ENCODE data around the gene TLE4.
"Not testable (repeated sequence)": the region's sequence is repeated elsewhere in the genome, so short reads cannot be mapped to it uniquely, and the experiment has no call there.

Gene TLE4
- 31.2 to 147 (median 73.3) reads per million in 9 experiments for total RNA-seq

GRCh38 chr9:79571309-79572031 is at the start of gene TLE4:
Gene TLE4, plus strand, starts transcription at chr9:79571965. Its CDS starts 826 bp downstream, at chr9:79572791.
- peak; percentile 99 for DNase-seq
- Mint-ChIP-seq H3K4me1 (ENCODE audit: low read depth in 2 of 2) (peaks cover 20 to 27% of the 10 kb centered on the region in 2 donors), H3K27ac (no peak within 1 kb of the TSS), H3K36me3 (ENCODE audit: insufficient read depth) (peaks cover 15% of the 10 kb centered on the region), H3K27me3 (peaks cover 0 to 18% of the 10 kb centered on the region in 2 donors), H3K9me3 (no peaks in the 10 kb centered on the region), H3K4me3 (no peak within 1 kb of the TSS)
- ATAC-seq (replicated peaks): peak; percentile 79

DNA sequence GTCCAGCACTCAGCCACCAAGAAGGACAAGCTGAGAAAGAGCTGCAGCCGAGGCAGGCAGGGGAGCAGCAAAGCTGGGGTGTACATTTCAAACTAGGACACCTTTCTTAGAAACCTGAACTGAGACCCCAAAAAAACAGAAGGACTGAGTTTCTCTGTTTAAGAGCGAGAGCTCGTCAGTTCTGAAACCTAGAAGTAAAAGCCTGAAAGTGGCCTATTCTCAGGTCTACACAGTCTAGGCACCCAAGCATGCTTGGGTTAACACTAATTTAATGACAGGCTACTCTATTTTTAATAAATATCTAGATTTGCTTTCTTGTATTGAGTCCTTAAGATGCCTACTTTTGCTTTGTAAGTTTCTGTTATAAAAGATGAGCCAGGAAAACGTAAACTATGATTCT is 49.0 kb upstream of the TLE4 start:
- H3K4me3 Mint-ChIP-seq: no peak overlapping the region
- no peaks in the 10 kb centered on the region for H3K36me3 Mint-ChIP-seq (ENCODE audit: insufficient read depth)
- no peaks in the 10 kb centered on the region for H3K27me3 Mint-ChIP-seq
- DNase-seq (no peak), ATAC-seq (replicated peaks) (no peak)
- no peaks in the 10 kb centered on the region for H3K9me3 Mint-ChIP-seq
- no peaks in the 10 kb centered on the region for H3K4me1 Mint-ChIP-seq (ENCODE audit: low read depth in 2 of 2)
- no peak overlapping the region for H3K27ac Mint-ChIP-seq

DNA sequence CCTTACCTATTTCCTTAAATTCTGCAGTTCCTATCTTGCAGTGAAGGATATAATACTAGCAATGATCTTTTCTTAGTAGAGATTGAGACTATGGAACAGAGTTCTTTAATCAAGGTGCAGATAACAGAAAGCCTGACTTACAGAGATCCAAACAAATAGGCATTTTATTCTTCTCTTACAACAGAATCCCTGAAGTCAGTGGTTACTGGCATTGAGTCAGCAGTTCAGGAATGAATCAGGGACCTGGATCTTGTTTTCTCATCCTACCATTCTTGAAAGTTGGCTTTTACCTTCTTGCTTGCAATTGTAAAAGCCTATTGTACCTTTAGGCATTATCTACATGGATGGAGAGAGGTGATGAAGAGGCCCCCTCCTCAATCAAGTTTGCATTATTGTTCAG is 47.5 kb upstream of the TLE4 start:
- H3K36me3 Mint-ChIP-seq (ENCODE audit: insufficient read depth): no peaks in the 10 kb centered on the region
- no peak overlapping the region for H3K4me3 Mint-ChIP-seq
- H3K9me3 Mint-ChIP-seq: no peaks in the 10 kb centered on the region
- ATAC-seq (replicated peaks) (no peak), DNase-seq (no peak)
- H3K27me3 Mint-ChIP-seq: no peaks in the 10 kb centered on the region
- no peak overlapping the region for H3K27ac Mint-ChIP-seq
- H3K4me1 Mint-ChIP-seq (ENCODE audit: low read depth in 2 of 2): no peaks in the 10 kb centered on the region

- ATAC-seq (replicated peaks): no peak
- H3K27me3 Mint-ChIP-seq: peaks cover 6 to 8% of the 10 kb centered on the region in 2 donors
- H3K9me3 Mint-ChIP-seq: no peaks in the 10 kb centered on the region
- H3K4me1 Mint-ChIP-seq (ENCODE audit: low read depth in 2 of 2): no peaks in the 10 kb centered on the region
- DNase-seq: no peak
- H3K4me3 Mint-ChIP-seq: no peak overlapping the region
- no peak overlapping the region for H3K27ac Mint-ChIP-seq
- H3K36me3 Mint-ChIP-seq (ENCODE audit: insufficient read depth): no peaks in the 10 kb centered on the region
Measured at GRCh38 chr9:79526149-79526672, 45.6 kb upstream of the TLE4 start.

GRCh38 chr9:79535534-79535933 is 36.2 kb upstream of the TLE4 start:
- peaks cover 12 to 22% of the 10 kb centered on the region in 2 donors for H3K27me3 Mint-ChIP-seq
- H3K9me3 Mint-ChIP-seq: no peaks in the 10 kb centered on the region
- H3K27ac Mint-ChIP-seq: no peak overlapping the region
- ATAC-seq (replicated peaks) (no peak), DNase-seq (no peak)
- no peaks in the 10 kb centered on the region for H3K36me3 Mint-ChIP-seq (ENCODE audit: insufficient read depth)
- H3K4me3 Mint-ChIP-seq: no peak overlapping the region
- no peaks in the 10 kb centered on the region for H3K4me1 Mint-ChIP-seq (ENCODE audit: low read depth in 2 of 2)

GRCh38 chr9:79537838-79538237 is 33.9 kb upstream of the TLE4 start:
- Mint-ChIP-seq H3K4me3 (no peak overlapping the region), H3K27ac (no peak overlapping the region), H3K9me3 (no peaks in the 10 kb centered on the region), H3K27me3 (peaks cover 15 to 26% of the 10 kb centered on the region in 2 donors), H3K4me1 (ENCODE audit: low read depth in 2 of 2) (no peaks in the 10 kb centered on the region), H3K36me3 (ENCODE audit: insufficient read depth) (no peaks in the 10 kb centered on the region)
- DNase-seq: no peak
- no peak for ATAC-seq (replicated peaks)

GRCh38 chr9:79542735-79543620 is 28.8 kb upstream of the TLE4 start:
- no peak overlapping the region for H3K27ac Mint-ChIP-seq
- DNase-seq (no peak), ATAC-seq (replicated peaks) (no peak)
- no peak overlapping the region for H3K4me3 Mint-ChIP-seq
- H3K27me3 Mint-ChIP-seq: peaks cover 20 to 30% of the 10 kb centered on the region in 2 donors
- peaks cover 0 to 1% of the 10 kb centered on the region in 2 donors for H3K9me3 Mint-ChIP-seq
- H3K36me3 Mint-ChIP-seq (ENCODE audit: insufficient read depth): no peaks in the 10 kb centered on the region
- peaks cover 4 to 8% of the 10 kb centered on the region in 2 donors for H3K4me1 Mint-ChIP-seq (ENCODE audit: low read depth in 2 of 2)

DNA sequence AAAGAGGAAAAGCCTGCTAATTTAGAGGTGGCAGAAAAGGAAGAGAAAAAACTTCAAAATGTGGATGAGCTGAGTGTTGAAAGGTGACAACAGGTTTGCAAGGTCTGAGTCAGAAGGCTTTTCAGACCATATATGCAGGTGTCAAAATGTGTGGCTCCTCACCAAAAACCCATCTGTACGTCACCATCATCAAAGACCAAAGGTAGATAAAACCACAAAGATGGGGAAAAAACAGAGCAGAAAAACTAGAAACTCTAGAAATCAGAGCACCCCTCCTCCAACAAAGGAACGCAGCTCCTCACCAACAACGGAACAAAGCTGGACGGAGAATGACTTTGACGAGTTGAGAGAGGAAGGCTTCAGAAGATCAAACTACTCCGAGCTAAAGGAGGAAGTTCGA is 27.4 kb upstream of the TLE4 start:
- H3K4me1 Mint-ChIP-seq (ENCODE audit: low read depth in 2 of 2); DNase-seq; H3K4me3 Mint-ChIP-seq; H3K36me3 Mint-ChIP-seq (ENCODE audit: insufficient read depth); H3K9me3 Mint-ChIP-seq; H3K27ac Mint-ChIP-seq: not testable (repeated sequence)
- ATAC-seq (replicated peaks): peak; percentile 95
- H3K27me3 Mint-ChIP-seq: peaks cover 13 to 20% of the 10 kb centered on the region in 2 donors

DNA sequence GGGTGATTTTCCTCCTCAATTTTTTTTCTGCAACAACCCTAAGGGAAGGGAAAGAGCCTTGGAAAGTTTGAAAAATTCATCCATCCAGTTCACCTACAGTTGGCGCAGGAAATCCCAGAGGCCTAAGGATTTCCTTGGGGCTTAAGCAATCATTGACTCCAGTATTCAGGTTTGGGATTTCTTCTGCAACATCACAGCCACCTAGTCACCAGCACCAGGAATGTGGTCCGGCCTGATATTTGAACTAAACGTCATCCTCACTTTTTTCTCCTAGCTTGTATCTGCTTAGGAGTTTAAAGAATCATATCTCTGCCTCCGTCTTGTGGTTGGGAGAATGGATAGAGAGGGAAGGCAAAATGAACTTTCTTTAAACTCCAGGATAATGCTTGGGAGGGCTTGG is 20.2 kb upstream of the TLE4 start:
- DNase-seq (no peak), ATAC-seq (replicated peaks) (no peak)
- Mint-ChIP-seq H3K27ac (no peak overlapping the region), H3K36me3 (ENCODE audit: insufficient read depth) (no peaks in the 10 kb centered on the region), H3K27me3 (no peaks in the 10 kb centered on the region), H3K4me3 (no peak overlapping the region), H3K4me1 (ENCODE audit: low read depth in 2 of 2) (no peaks in the 10 kb centered on the region), H3K9me3 (peaks cover 0 to 1% of the 10 kb centered on the region in 2 donors)

GRCh38 chr9:79551994-79552393 is 19.8 kb upstream of the TLE4 start:
- H3K27ac Mint-ChIP-seq: no peak overlapping the region
- peaks cover 0 to 1% of the 10 kb centered on the region in 2 donors for H3K9me3 Mint-ChIP-seq
- H3K4me3 Mint-ChIP-seq: no peak overlapping the region
- DNase-seq (no peak), ATAC-seq (replicated peaks) (no peak)
- no peaks in the 10 kb centered on the region for H3K4me1 Mint-ChIP-seq (ENCODE audit: low read depth in 2 of 2)
- H3K27me3 Mint-ChIP-seq: no peaks in the 10 kb centered on the region
- no peaks in the 10 kb centered on the region for H3K36me3 Mint-ChIP-seq (ENCODE audit: insufficient read depth)

GRCh38 chr9:79555474-79556089 is 16.2 kb upstream of the TLE4 start:
- H3K4me3 Mint-ChIP-seq: no peak overlapping the region
- H3K27me3 Mint-ChIP-seq: no peaks in the 10 kb centered on the region
- H3K4me1 Mint-ChIP-seq (ENCODE audit: low read depth in 2 of 2): no peaks in the 10 kb centered on the region
- no peaks in the 10 kb centered on the region for H3K36me3 Mint-ChIP-seq (ENCODE audit: insufficient read depth)
- DNase-seq (no peak), ATAC-seq (replicated peaks) (no peak)
- H3K27ac Mint-ChIP-seq: no peak overlapping the region
- H3K9me3 Mint-ChIP-seq: peaks cover 0 to 1% of the 10 kb centered on the region in 2 donors

DNA sequence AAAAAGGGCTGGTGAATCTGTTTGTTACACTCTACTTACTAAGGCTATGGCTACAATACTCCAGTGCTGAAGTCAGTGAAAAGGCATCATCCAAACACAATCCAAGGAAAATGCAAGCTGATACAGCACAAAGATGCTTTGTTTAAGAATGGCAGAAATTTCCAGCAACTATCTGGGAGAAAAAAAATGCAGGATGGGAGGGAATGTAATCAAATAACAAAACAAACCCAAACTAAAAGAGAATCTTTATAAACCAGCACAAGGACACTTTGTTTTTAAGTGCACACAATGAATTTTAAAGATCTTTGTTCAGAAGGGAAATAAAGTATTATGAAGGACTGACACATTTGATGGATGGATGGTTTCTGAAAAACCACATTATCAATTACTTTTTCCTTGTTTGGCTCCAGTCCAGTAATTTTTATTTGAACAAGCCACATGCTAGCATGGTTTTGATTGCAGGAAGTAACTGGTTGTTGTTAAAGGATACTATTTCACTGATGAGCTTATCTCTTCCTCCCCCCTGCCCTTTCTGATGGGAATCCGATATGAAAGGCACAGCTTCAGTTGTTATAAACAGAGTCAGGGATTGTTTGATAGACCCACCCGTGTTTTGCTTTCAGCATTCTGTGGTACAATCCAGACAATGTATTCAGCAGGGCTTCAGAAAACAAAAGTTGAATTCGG is 12.1 kb upstream of the TLE4 start:
- H3K27ac Mint-ChIP-seq: no peak overlapping the region
- DNase-seq (no peak), ATAC-seq (replicated peaks) (no peak)
- H3K36me3 Mint-ChIP-seq (ENCODE audit: insufficient read depth): no peaks in the 10 kb centered on the region
- no peaks in the 10 kb centered on the region for H3K9me3 Mint-ChIP-seq
- peaks cover 0 to 13% of the 10 kb centered on the region in 2 donors for H3K27me3 Mint-ChIP-seq
- H3K4me3 Mint-ChIP-seq: no peak overlapping the region
- H3K4me1 Mint-ChIP-seq (ENCODE audit: low read depth in 2 of 2): no peaks in the 10 kb centered on the region
